ENCODE measurements around the gene ABR. TPM values are rescaled to one million over a fixed set of nuclear protein-coding genes. Genes with fewer than 3 reads are reported as not detected.

The ABR gene
- total and polyA plus RNA-seq, 8 donors: 59.0 to 187 (median 80.5) TPM

- no peak for TF ChIP-seq CTCF (IDR thresholded peaks at IDR 0.05)
- ATAC-seq (peak; percentile 93), DNase-seq (peak; percentile 84 to 98 (median 89))
- Histone ChIP-seq H3K27ac (peak within 1 kb of the TSS; percentile 74 to 76), H3K36me3 (no peaks in the 10 kb centered on the region), H3K9me3 (no peaks in the 10 kb centered on the region), H3K27me3 (peaks cover 0 to 26% of the 10 kb centered on the region in 2 donors), H3K4me1 (peaks cover 3 to 42% of the 10 kb centered on the region in 2 donors), H3K4me3 (peak within 1 kb of the TSS; percentile 60 to 61)
- intact Hi-C loops (cut with DNase I): loop anchor here in 1 of 2 donors (5.0 to 10.0 kb wide), 2 partner anchors 75 to 182 kb away; no protein-coding TSS in a partner anchor
Observed at GRCh38 chr17:979539-980405, 200.0 kb downstream of the ABR start, which contains the start of gene NXN. Gene NXN, minus strand, starts transcription at chr17:979776.

GRCh38 chr17:979212-979538, 200.6 kb downstream of the ABR start:
- Histone ChIP-seq H3K4me3 (peak overlapping the region; percentile 60 to 61), H3K36me3 (no peaks in the 10 kb centered on the region), H3K27ac (peak overlapping the region in 1 of 2 donors; percentile 26), H3K27me3 (peaks cover 0 to 26% of the 10 kb centered on the region in 2 donors), H3K4me1 (peaks cover 3 to 42% of the 10 kb centered on the region in 2 donors), H3K9me3 (no peaks in the 10 kb centered on the region)
- TF ChIP-seq CTCF (IDR thresholded peaks at IDR 0.05): no peak
- peak in 1 of 4 donors; percentile 50 for DNase-seq
- intact Hi-C loops (cut with DNase I): loop anchor here in 1 of 2 donors (5.0 to 10.0 kb wide), 2 partner anchors 74 to 182 kb away; no protein-coding TSS in a partner anchor
- ATAC-seq: peak; percentile 39

GRCh38 chr17:978103-979093, 201.4 kb downstream of the ABR start:
- DNase-seq (peak in 3 of 4 donors; percentile 45 to 88 (median 57)), ATAC-seq (peak; percentile 6)
- Histone ChIP-seq H3K9me3 (no peaks in the 10 kb centered on the region), H3K36me3 (no peaks in the 10 kb centered on the region), H3K4me1 (peaks cover 3 to 42% of the 10 kb centered on the region in 2 donors), H3K27ac (peak overlapping the region; percentile 63 to 67), H3K4me3 (peak overlapping the region; percentile 60 to 61), H3K27me3 (peaks cover 0 to 26% of the 10 kb centered on the region in 2 donors)
- intact Hi-C loops (cut with DNase I): loop anchor here in 1 of 2 donors (5.0 to 10.0 kb wide), 2 partner anchors 74 to 181 kb away; no protein-coding TSS in a partner anchor
- no peak for TF ChIP-seq CTCF (IDR thresholded peaks at IDR 0.05)

- no peak for TF ChIP-seq CTCF (IDR thresholded peaks at IDR 0.05)
- no peak for ATAC-seq
- no peaks in the 10 kb centered on the region for H3K36me3 ChIP-seq
- H3K4me3 ChIP-seq: no peak overlapping the region
- peaks cover 3 to 42% of the 10 kb centered on the region in 2 donors for H3K4me1 ChIP-seq
- no peak for DNase-seq
- intact Hi-C loops (cut with DNase I): loop anchor here in 1 of 2 donors (5.0 to 10.0 kb wide), 2 partner anchors 72 to 180 kb away; no protein-coding TSS in a partner anchor
- H3K27ac ChIP-seq: no peak overlapping the region
- H3K9me3 ChIP-seq: no peaks in the 10 kb centered on the region
- peaks cover 0 to 26% of the 10 kb centered on the region in 2 donors for H3K27me3 ChIP-seq
Observed at GRCh38 chr17:977166-977565, 202.6 kb downstream of the ABR start.
